Measurements from ENCODE around the gene UACA.
"Not testable (repeated sequence)": the region's sequence is repeated elsewhere in the genome, so short reads cannot be mapped to it uniquely, and the experiment has no call there.

UACA gene

DNA sequence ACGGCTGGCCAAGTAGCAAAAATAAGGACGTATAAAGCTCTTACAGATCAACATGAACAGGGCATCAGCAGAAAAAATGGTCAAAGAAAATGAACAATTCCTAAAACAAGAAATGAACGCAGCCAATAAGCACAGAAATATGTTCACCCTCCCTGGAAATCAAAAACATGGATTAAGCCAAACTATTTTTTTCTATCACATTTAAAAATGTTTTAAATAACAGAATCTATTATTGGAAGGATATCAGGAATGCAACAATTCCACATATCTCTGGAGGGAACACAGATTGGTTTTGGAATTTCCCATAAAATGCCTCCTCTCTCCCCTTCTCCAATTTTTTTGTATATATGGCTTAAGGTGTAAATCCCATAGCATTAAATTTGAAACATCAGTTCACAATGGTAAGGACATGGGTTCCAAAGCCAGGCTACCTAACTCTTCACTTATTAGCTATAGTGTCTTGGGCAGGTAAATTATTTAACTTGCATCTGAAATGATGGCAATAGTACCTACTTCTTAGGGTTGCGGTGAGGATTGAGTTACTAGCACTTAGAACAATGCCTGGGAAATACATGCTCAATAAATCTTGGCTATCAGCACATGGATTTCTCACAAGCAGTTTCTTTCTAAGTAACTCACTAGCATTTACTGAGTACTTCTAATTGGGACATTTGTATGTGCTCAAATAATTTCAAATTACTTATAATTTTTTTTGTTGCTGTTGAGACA lies 10.1 kb downstream of the UACA start:
- DNase-seq, result no peak

DNA sequence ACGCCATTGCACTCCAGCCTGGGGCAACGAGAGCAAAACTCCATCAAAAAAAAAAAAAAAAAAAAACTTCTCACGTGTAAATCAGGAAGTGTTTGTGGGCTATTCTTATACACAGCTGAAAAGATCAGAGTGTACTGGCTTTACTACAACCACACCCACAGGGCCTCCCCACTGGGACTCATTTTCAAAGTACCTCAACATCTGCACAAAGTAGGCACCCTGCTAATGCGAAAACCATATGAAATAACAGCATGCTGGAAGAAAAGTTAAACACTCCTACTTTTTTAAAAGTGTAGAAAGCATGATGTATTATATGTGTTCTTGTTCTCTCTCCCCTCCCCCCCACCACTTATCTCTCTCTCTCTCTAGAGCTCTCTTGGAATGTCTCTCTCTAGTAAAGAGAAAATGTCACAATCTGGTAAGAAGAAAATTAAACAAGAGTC lies 11.1 kb downstream of the UACA start:
- no peak for DNase-seq

DNA sequence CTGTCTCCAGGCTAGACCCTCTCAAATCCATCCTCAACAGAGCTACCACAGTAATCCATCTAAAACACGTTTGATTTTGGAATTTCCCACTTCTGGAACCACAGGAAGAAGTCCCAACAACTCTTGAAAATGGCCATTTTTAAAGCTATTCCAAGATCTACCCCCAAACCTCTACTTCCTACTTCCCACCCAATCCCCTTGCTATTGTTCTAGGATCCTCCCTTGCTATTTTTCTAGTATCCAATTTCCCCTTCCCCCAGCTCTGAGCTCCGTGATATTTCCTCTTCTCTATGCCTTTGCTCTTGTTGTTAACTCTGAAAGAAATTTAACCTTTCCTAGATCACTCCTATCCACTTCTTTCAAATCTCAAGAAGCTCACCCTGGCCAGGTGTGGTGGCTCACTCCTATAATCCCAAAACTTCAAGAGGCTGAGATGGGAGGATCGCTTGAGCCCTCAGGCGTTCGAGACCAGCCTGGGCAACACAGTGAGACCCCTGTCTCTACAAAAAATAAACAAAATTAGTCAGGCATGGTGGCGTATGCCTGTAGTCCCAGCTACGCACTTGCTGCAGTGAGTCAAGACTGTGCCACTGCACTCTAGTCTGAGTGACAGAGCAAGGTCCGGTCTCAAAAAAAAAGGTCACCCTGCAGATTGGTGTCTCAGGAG lies 13.0 kb downstream of the UACA start:
- no peak for DNase-seq

DNA sequence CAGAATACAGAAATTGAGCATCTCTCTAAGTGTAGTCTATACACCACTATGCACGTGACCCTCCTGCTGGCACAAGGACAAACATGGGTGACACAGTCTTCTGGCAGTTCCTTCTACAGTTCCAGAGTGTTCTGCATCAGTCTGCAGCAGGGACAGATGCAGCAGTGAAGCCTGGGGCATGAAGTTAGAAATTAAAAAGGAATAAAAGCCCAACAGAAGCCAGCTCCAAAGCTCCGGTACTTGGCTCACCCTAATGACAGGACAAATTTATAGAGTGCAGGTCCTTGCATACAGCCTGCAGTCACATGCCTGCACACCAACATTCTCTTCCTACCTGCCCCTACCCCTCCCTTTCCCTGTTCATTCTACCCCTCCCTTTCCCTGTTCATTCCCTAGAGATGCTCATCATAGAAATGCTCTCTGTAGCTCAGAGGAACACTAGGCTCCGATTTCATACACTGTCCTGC lies 15.0 kb downstream of the UACA start:
- peak; percentile 42 for DNase-seq

DNA sequence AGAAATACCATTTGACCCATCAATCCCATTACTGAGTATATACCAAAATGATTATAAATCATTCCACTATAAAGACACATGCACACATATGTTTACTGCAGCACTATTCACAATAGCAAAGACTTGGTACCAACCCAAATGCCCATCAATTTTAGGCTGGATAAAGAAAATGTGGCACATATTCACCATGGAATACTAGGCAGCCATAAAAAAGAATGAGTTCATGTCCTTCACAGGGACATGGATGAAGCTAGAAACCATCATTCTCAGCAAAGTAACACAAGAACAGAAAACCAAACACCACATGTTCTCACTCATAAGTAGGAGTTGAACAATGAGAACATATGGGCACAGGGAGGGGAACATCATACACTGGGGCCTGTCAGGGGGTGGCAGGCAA lies 16.8 kb downstream of the UACA start:
- DNase-seq, result not testable (repeated sequence)

DNA sequence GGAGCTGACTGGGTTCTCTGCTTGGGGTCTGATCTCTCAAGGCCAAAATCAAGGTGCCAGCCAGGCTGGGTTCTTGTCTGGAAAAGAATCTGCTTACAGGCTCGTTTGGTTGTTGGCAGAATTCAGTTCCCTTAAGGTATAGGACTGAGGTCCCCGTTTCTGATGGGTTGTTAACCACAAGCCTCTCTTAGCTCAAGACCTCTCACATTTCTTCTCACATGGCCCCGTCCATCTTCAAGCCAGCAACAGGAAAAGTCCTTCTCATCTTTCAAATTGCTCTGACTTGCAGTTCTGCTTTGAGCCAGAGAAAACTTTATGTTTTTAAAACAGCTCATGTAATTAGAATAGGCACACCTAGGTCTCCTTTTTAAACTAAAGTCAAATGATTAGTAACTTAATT lies 20.4 kb downstream of the UACA start:
- DNase-seq, result no peak

DNA sequence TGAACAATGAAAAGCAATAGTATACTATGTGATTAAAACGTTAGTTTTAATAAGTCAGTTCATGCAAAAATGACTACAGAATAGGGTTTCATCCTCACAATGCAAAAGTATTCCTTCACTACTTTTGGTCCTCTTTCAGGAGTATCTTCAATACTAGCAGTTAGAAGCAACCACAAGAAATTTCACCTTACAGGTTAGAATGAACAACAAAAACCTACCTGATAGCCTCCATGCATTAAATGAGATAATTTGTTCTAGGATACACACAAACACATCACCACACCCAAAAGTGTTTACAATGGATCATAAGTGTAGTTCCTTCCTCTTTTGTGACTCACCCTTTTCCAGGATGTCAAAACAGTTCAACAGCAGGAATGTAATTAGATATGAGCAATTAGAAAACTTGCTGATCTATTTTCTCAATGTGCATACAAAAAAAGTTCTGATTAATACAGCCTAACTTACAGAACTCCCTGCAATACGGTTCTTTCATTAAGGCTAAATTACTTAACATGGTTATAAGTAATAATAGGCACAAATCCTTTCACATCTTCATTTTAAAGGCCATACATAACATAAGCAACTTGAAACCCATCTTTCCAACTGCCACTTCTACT lies 21.6 kb downstream of the UACA start:
- no peak for DNase-seq

DNA sequence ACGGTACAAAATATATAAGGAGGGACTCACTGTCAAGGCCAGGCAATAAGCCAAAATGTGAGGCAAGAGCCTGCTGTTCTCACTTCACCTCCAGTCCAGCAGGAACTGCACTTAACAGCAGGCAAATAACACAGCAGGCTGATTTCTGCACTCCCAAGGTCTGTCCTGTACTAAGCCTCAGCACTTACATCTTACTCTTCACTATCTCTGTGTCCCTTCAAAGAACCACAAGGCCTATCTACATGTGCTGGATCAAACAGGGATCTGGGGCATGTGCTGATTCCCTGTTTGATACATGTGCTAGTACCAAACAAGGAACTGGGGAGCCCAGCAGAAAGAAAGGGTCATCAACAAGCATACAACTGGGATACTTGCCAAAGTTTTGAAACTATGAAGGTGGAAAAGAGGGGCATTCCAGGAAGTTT lies 22.2 kb downstream of the UACA start:
- DNase-seq, result peak; percentile 24

DNA sequence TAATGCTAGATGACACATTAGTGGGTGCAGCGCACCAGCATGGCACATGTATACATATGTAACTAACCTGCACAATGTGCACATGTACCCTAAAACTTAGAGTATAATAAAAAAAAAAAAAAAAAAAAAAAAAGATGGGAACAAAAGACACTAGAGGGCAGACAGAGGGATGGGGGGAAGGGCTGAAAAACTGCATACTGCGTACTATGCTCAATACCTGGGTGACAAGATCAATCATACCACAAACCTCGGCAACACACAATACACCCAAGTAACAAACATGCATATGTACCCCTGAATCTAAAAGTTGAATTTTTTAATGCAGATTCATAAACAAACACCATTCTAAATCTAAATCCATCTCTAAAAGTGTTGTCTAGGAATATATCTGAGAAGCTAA lies 28.3 kb downstream of the UACA start:
- not testable (repeated sequence) for DNase-seq

DNA sequence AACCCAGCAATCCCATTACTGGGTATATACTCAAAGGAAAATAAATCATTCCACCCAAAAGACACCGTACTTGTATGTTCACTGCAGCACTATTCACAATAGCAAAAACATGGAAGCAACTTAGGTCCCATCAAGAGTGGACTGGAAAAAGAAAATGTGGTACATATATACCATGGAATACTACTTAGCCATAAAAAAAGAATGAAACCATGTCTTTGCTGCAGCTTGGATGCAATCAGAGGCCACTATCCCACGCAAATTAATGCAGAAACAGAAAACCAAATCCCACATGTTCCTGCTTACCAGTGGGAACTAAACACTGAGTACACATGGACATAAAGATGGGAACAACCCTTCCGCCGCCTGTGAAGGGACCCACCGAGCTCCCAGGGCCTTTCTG lies 34.2 kb downstream of the UACA start:
- no peak for DNase-seq

DNA sequence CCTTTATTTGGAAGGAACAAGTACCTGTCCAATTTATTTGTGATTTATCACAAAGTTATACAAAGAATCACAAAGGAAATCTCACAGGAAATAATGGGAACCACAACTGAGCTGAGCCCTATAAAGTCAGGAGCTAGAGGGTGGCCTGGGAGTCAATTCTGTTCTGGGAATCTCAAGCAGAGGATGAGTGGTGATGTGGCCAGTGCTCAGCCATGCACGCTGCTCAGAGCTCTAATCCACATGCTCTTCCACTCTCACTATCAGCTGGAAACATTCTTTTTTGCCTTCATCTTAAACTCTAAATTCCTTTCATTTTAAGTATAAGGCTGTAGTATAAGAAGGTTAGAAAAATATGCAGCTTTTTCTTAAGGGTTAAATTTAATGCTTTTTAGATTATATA lies 36.6 kb downstream of the UACA start:
- no peak for DNase-seq

DNA sequence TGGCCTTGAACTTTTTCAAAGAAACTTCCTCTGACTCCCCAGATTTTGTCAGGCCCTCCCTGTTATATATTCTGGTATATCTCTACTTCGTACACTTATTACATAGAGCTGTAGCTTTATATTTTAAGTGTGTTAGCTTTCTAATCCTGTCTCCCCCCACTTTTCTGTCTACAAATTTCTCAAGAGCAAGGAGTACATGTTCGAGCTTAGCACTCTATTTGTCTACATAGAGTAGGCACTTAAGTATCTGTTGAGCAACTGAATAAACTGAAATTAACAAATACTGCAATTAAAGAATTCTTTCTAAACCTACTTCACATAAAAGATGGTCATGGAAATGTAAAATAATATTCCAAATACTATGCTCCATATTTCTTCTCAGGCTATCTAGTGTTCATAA lies 39.4 kb downstream of the UACA start:
- DNase-seq, result no peak

DNA sequence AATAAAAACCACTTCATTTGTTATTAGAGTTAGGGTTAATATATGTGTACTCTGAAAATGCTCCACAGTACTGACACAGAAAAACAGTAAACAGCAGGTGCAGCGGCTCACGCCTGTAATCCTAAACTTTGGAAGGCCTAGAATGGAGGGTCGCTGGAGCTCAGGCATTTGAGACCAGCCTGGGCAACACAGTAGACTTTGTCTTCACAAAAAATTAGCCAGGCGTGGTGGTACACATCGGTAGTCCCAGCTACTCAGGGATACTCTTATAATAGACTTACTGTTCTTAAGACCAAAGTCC lies 40.3 kb downstream of the UACA start:
- DNase-seq, result no peak

DNA sequence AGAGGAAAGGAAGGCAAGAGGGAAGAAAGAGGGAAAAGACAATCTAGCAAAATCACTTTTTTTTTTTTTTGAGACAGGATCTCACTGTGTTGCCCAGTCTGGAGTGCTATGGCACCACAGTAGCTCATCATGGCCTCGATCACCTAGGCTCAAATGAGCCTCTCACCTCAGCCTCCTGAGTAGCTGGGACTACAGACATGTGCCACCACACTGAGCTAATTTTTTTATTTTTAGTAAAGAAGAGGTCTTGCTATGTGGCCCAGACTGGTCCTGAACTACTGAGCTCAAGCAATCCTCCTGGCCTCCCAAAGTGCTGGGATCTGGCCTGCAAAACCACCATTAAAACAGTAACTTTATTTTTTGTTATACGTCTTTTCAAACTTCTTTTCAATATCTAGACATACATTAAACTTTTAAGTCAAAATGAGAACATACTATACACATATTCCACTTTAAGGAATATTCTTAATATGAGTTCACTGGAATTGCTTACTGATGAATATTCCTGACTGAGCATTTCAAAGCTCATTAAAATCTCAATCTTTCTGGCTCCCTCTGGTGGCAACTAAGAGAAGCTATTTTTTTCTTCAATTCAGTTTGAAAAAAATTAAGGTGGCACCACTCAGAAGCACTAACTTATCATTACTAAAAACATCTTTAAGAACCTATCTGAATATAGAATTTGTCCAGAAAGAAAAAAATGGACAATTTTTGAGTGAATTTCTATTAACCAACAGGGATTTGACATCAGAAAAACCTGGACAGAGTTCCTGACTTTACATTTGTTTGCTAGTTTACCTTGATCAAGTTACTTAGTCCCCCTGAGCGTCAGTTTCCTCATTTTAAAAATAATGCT lies 40.9 kb downstream of the UACA start:
- DNase-seq, result peak; percentile 70

DNA sequence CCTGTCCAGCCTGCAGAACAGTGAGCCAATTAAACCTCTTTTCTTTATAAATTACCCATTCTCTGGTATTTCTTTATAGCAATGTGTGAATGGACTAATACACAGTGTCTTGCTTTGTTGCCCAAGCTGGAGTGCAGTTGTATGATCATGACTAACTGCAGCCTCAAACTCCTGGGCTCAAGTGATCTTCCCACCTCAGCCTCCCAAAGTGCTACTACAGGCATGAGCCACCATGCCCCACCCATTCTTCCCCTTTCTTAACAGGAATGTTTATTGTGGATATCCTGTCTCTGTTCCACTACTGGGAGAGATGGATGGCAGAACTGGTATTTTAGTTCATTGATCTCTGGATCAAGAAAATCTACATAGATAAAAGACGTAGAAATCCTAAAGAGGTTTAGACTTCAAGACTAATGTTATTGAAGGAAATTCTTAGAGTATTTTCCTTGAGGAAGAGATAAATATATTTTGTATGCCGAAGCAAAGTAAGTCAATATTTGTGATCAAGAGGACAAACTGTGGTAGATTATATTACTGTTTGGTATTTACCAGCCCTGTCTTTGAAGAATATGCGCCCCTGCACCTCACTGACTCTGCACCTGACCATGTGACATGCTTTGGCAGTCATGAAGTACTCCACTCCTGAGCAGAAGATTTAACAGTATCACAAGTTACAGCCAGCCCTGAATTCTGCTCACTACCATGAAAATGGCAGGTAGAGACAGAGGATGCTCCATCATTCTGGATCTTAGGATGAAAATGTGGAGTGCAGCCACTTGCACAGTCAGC lies 42.9 kb downstream of the UACA start:
- DNase-seq, result no peak

DNA sequence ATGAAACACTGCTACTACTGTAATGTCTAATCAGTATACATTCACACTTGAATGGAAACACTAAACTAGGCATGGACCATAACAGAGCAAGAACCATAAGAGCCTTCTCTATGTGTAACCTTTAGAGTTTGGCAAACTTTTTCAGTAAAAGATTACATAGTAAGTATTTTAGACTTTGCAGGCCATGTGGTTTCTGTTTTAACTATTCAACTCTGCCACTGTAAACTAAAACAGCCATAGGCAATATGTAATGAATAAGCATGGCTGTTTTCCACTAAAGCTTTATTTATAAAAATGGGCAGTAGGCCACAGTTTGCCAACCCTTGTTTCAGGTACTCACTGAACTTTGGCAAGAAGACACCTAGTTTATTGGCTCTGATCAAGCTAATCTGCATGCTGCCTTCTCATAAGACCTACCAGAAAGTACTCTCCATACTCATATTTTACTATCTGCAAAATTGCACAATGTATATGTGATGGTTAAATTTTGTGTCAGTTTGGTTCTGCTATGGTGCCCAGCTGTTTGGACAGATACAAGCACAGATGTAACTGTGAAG lies 46.0 kb downstream of the UACA start:
- DNase-seq, result no peak

DNA sequence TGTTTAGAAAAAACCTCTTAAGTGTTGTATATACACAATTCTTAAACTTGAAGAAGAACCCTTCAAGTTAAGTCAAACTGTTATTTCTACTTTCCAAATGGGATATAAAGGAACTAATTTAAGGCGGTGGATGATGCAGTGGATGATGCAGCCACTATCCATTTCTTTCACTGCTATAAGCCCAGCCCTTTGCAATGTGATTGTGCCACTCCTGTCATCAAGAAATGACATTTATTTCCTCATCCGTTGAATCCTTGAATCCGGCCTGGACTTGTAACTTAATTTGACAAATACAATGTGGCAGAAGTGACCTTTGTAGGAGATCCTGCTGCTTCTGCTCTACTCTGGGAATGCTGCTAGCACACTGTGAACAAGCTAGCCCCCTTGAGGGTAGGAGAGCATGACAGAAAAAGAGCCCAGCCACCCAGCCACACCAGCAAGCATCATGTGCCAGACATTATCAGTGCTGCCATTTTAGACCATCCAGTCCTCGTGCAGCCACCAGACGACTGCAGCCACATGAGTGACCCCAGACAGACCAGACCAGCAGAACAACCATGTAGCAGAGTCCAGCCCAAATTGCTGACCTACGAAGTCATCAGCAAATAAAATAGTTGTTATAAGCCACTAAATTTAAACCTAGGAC lies 47.4 kb downstream of the UACA start:
- DNase-seq, result no peak

DNA sequence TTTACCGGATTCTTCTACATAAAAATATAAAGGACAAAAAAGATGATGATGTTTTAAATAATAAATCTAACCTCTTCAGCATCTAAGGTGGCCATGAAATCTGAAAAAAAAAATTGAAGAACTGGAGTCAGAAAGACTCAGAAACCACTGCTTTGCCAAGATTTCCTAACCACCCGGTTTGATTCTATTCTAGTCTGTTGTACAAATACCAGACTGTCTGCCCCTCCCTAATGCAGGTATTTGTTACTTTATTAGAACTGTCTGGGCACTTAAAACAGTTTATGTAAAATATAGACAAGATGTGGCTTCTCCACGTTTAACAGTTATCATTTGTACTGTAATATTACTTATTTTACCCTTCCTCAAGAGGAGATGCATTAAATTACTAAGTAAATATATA lies 48.8 kb downstream of the UACA start:
- DNase-seq, result no peak

DNA sequence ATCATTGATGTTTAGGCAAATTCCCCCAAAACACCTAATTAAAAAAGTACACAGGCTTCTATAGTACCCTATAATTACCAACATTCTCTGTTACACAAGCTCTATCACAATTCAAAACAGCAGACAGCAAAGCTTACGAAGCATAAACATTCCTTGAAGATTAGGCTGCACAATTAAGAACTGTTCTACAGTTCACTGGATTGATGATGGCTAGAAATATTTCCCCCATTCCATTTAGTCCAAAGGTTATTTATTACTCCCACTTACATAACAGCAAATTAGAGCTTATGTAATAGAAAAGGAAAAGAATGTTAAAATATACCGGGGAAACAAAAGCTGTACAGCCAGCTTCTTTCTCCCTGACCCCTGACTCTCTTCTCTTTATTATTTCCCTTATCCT lies 49.3 kb downstream of the UACA start:
- no peak for DNase-seq

DNA sequence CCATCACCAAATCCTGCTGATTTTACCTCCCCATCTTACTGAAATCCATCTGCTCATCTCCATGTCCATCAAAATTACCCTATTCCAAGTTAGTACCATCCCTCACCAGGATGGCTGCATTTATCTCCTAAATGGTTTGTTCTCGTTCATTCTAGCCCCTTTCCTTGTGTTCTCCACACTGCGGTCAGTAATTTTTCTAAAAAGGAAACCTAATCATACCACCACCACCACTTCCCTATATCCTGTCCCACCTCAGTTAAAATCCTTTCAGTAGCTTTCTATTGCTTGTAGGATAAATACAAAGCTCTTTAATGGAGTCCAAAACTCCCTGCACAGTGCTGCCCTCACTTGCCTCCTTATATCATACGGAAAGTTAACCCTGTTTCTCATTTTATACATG lies 51.1 kb downstream of the UACA start:
- no peak for DNase-seq

DNA sequence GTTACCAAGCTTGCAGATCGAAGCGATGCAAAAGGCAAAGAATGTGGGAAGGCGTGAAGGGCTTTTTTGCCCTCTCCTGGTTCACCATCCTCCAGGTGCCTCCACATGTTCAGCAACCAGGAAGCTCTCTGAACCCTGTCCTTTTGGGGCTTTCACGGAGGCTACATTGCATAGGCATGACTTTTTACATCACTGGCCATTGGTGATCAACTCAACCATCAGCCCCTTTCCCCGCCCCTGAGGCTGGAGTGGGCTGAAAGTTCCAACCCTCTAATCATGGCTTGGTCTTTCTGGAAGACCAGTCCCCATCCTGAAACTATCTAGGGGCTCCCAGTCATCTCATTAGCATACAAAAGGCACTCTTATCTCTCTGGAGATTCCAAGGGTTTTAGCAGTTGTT lies 52.6 kb downstream of the UACA start:
- no peak for DNase-seq

DNA sequence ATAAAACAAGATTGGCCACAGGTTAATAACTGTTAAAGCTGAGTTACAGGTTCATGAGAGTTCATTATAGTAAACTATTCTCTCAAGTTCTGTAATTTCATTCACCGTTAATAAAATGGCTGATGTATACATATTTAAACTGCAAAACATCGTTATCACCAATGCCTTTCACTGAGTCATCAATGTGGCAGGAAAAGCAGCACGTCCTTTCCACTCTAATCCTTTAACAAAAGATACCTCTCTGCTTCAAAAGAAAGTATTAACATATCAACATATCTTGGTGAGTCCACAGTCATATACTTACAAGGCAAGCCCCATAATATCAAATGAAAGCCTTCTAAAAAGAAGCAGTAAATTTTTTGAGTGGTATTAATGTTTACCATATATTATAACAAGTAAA lies 54.5 kb downstream of the UACA start:
- DNase-seq, result no peak

Data from hematopoietic multipotent progenitor cell treated with erythropoietin and hydrocortisone succinate and interleukin-3 and kit ligand, for 6 days (in vitro differentiated cells).